GM12873 (cell line): ENCODE data around the gene MRPL37.

Source experiments
- TF ChIP-seq, protein P1 (sequence below): IDR thresholded peaks from 2 replicates; pipeline ENCODE4 v1.5.1; 2012; ENCODE audit warnings: low read depth, mild to moderate bottlenecking, moderate library complexity, low read length, control low read depth; ENCODE audit not compliant: insufficient read depth; ENCODE audit errors: missing control alignments

MRPL37 gene

DNA sequence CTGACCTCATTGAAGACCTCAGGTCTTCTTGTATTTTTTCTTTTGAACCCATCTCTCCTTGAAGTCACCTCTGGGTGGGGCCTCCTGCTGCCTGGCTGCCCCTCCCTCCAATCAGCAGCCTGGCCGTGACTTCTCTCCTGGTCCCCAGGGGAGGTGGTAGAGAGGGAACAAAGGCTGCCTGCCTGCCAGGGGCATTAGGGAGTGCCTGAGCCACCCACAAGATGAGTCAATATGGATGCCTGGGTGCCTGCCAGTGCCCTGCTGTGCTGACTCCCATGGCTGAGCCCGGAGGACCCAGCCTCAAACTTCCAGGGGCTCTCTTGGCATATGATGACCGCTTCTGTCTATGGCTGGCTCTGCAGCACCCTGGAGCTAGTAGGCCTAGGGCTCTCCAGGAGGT lies 41.9 kb upstream of the MRPL37 start:
- TF ChIP-seq, protein P1, sequence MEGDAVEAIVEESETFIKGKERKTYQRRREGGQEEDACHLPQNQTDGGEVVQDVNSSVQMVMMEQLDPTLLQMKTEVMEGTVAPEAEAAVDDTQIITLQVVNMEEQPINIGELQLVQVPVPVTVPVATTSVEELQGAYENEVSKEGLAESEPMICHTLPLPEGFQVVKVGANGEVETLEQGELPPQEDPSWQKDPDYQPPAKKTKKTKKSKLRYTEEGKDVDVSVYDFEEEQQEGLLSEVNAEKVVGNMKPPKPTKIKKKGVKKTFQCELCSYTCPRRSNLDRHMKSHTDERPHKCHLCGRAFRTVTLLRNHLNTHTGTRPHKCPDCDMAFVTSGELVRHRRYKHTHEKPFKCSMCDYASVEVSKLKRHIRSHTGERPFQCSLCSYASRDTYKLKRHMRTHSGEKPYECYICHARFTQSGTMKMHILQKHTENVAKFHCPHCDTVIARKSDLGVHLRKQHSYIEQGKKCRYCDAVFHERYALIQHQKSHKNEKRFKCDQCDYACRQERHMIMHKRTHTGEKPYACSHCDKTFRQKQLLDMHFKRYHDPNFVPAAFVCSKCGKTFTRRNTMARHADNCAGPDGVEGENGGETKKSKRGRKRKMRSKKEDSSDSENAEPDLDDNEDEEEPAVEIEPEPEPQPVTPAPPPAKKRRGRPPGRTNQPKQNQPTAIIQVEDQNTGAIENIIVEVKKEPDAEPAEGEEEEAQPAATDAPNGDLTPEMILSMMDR, result no peak

DNA sequence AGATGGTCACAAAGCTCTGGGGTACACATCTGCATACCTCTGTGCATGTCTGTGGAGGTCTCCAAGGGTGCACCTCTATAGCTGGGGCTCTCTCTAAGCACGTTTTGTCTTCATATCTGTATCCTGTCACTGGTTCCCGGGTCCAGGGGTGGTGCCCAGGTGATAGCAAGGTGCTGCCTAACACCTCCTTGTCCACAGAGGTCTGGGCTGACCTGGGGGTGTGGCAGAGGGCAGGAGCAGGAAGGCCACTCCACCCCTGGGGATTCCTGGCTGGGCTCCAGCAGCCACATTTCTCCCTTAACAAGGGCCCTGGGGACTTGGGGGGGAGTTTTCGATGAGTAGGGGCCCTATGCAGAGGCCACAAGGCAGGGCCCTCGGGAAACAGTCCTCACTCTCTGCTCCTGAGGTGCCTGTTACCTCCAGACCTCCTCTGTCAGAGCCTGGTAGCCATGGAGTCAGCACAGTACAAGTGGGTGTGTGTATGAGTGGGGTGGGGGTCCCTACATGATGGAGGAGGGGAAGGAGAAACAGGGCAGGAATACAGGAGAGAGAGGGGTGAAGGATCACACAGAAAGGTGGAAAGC lies 40.1 kb upstream of the MRPL37 start:
- TF ChIP-seq, protein P1, result no peak

DNA sequence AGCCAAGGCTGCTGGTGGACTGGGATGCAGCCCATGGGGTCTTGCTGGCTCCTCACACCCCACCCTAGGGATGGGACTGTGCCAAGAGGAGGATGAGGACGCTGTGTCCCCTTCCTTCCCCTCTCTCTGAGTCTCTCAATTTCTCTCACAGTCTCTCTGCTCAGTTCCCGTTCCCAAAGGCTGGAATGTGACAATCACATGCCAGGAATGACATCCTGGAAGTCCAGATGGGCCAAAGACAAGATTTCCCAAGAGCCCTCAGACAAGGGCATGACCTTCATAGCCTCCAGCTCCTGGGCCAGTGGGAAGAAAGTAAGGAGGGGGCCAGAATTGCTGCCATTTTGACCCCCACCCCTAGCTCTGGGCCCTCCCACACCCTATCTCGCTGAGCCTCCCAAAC lies 39.6 kb upstream of the MRPL37 start:
- TF ChIP-seq, protein P1, result no peak

DNA sequence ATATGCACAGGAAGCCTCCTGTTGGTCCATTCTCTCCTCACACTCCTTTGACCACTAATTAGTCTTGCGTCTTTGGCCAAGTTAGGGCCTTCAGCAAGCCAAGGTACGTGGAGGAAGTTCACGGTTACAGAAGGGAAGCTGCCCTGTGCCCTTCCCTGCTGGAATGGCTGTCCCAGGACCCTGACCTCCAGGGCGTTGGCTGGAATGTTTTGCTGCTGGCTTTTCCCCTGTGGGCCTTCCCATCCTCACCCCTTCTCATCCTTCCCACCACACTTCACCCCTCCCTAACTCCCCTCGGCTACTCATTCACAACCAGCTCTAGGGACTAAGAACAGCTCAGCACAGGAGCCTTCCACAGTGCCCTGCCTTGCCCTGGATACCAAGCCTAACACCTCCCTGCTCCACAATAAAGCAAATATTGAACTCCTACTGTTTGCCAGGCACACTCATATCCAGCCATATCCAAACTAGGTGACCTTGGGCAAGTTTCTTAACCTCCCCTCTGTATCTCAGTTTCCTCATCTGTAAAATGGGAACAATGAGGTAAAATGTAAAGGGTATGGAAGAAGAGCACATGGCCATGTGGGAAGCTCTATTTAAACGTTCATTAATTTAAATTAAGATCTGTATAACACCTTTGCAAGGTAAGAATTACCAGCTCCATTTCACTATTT lies 38.3 kb upstream of the MRPL37 start:
- TF ChIP-seq, protein P1, result no peak

DNA sequence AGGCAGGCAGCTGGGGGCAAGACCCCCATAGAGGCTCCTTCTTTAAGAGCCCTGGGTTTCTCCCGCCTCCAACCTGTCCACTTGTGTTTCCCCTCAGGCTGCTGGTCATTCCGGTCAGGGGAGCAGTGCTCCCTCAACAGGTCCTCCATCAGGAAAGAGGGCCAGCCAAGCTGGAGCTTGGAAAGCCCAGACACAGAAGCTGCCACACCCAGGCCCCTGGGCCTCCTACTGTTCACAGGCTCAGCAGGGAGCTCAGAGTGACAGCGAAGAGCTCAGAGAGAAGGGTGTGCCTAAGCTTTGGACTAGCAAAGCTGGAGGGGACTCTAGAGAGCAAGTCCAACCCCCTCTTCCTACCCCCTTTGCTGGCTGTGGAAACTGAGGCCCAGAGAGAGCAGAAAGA lies 36.9 kb upstream of the MRPL37 start:
- TF ChIP-seq, protein P1, result no peak

DNA sequence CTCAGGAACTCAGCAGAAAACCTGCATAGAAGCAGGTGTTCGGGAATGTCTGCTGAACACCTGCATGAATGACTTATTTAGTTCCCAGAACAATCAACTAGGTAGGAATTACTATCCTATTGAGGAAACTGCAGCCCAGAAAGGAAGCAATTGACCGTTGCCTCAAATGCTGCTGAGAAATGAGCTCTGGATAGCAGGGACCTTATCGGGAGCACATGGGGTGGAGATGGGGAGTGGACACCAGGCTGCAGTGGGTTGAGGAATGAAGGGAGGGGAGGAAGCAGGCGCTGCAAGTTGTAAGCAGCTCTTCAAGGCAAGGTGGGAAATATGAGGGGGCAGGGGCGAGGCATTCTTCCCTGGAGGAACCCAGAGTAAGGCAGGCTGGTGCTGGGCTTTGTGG lies 36.4 kb upstream of the MRPL37 start:
- TF ChIP-seq, protein P1, result no peak

DNA sequence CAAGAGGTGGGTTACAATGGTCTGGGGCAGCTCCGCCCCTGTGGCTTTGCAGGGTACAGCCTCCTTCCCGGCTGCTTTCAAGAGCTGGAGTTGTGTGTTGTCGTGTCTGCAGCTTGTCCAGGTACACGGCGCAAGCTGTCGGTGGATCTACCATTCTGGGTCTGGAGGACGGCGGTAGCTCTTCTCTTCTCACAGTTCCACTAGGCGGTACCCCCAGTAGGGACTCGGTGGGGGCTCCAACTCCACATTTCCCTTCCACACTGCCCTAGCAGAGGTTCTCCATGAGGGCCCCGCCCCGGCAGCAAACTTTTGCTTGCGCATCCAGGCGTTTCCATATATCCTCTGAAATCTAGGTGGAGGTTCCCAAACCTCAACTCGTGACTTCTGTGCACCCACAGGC lies 34.8 kb upstream of the MRPL37 start:
- TF ChIP-seq, protein P1, result no peak
